ENCODE measurements around the gene PRIMA1. TPM values are rescaled to one million over a fixed set of nuclear protein-coding genes. Genes with fewer than 3 reads are reported as not detected.

Gene PRIMA1
- total RNA-seq, 2 donors from 2014 or later = 10.0 to 20.8 TPM

- H3K9me3 ChIP-seq (ENCODE audit: control insufficient read depth, low read length) = no peaks in the 10 kb centered on the region
- no peaks in the 10 kb centered on the region for H3K9me3 Mint-ChIP-seq
- no peak overlapping the region for H3K27ac ChIP-seq (ENCODE audit: low read depth, low read length)
- TF ChIP-seq CTCF (conservative IDR thresholded peaks at IDR 0.05) = no peak
- H3K4me1 Mint-ChIP-seq = peaks cover 3% of the 10 kb centered on the region
- H3K4me1 ChIP-seq (ENCODE audit: control insufficient read depth, insufficient read depth, low read length) = no peaks in the 10 kb centered on the region
- no peak overlapping the region for H3K9ac ChIP-seq (ENCODE audit: extremely low read depth, low read length, poor library complexity, severe bottlenecking)
- no peak for DNase-seq
- H3K36me3 Mint-ChIP-seq (ENCODE audit: low read depth) = peaks cover 67% of the 10 kb centered on the region
- WGBS, 2 experiments (ENCODE audit: insufficient coverage in 1 of 2, insufficient read length in 1 of 2) = 86 to 88% methylated on average over 10 to 20 of the region's 20 CpGs
- no peak overlapping the region for H3K27ac Mint-ChIP-seq
- H3K4me3 ChIP-seq (ENCODE audit: low read length) = no peak overlapping the region
- no peaks in the 10 kb centered on the region for H3K27me3 Mint-ChIP-seq (ENCODE audit: insufficient read depth)
- no peaks in the 10 kb centered on the region for H3K27me3 ChIP-seq (ENCODE audit: control insufficient read depth, insufficient read depth, low read length, poor library complexity, severe bottlenecking)
- H3K36me3 ChIP-seq (ENCODE audit: control insufficient read depth, insufficient read depth, low read length) = peaks cover 58% of the 10 kb centered on the region
- H3K4me3 Mint-ChIP-seq = no peak overlapping the region
Observed at GRCh38 chr14:93778856-93779629, 9.2 kb downstream of the PRIMA1 start.

GRCh38 chr14:93778453-93778852 is 9.8 kb downstream of the PRIMA1 start:
- H3K36me3 ChIP-seq (ENCODE audit: control insufficient read depth, insufficient read depth, low read length) = peaks cover 62% of the 10 kb centered on the region
- no peaks in the 10 kb centered on the region for H3K9me3 ChIP-seq (ENCODE audit: control insufficient read depth, low read length)
- Mint-ChIP-seq H3K27ac (no peak overlapping the region), H3K27me3 (ENCODE audit: insufficient read depth) (no peaks in the 10 kb centered on the region), H3K4me1 (peaks cover 3% of the 10 kb centered on the region), H3K9me3 (no peaks in the 10 kb centered on the region), H3K4me3 (no peak overlapping the region), H3K36me3 (ENCODE audit: low read depth) (peaks cover 65% of the 10 kb centered on the region)
- H3K27me3 ChIP-seq (ENCODE audit: control insufficient read depth, insufficient read depth, low read length, poor library complexity, severe bottlenecking) = no peaks in the 10 kb centered on the region
- no peak overlapping the region for H3K4me3 ChIP-seq (ENCODE audit: low read length)
- TF ChIP-seq CTCF (conservative IDR thresholded peaks at IDR 0.05) = no peak
- WGBS, 2 experiments (ENCODE audit: insufficient coverage in 1 of 2, insufficient read length in 1 of 2) = 93 to 95% methylated on average over 8 of the region's 8 CpGs
- no peak overlapping the region for H3K9ac ChIP-seq (ENCODE audit: extremely low read depth, low read length, poor library complexity, severe bottlenecking)
- no peak overlapping the region for H3K27ac ChIP-seq (ENCODE audit: low read depth, low read length)
- DNase-seq = no peak
- no peaks in the 10 kb centered on the region for H3K4me1 ChIP-seq (ENCODE audit: control insufficient read depth, insufficient read depth, low read length)

- Mint-ChIP-seq H3K4me1 (peaks cover 3% of the 10 kb centered on the region), H3K4me3 (no peak overlapping the region), H3K27me3 (ENCODE audit: insufficient read depth) (no peaks in the 10 kb centered on the region), H3K9me3 (no peaks in the 10 kb centered on the region), H3K27ac (no peak overlapping the region), H3K36me3 (ENCODE audit: low read depth) (peaks cover 76% of the 10 kb centered on the region)
- no peaks in the 10 kb centered on the region for H3K27me3 ChIP-seq (ENCODE audit: control insufficient read depth, insufficient read depth, low read length, poor library complexity, severe bottlenecking)
- H3K9me3 ChIP-seq (ENCODE audit: control insufficient read depth, low read length) = no peaks in the 10 kb centered on the region
- H3K36me3 ChIP-seq (ENCODE audit: control insufficient read depth, insufficient read depth, low read length) = peaks cover 67% of the 10 kb centered on the region
- no peak overlapping the region for H3K4me3 ChIP-seq (ENCODE audit: low read length)
- no peak for DNase-seq
- WGBS, 2 experiments (ENCODE audit: insufficient coverage in 1 of 2, insufficient read length in 1 of 2) = 89 to 100% methylated on average over 1 to 3 of the region's 3 CpGs
- no peak for TF ChIP-seq CTCF (conservative IDR thresholded peaks at IDR 0.05)
- H3K9ac ChIP-seq (ENCODE audit: extremely low read depth, low read length, poor library complexity, severe bottlenecking) = no peak overlapping the region
- H3K4me1 ChIP-seq (ENCODE audit: control insufficient read depth, insufficient read depth, low read length) = no peaks in the 10 kb centered on the region
- H3K27ac ChIP-seq (ENCODE audit: low read depth, low read length) = no peak overlapping the region
Observed at GRCh38 chr14:93775744-93776143, 12.5 kb downstream of the PRIMA1 start.

Data from endodermal cell (in vitro differentiated cells).